Measurements from ENCODE around the gene LLGL2. TPM values are rescaled to one million over a fixed set of nuclear protein-coding genes. Genes with fewer than 3 reads are reported as not detected.
"Not testable (repeated sequence)": the region's sequence is repeated elsewhere in the genome, so short reads cannot be mapped to it uniquely, and the experiment has no call there.

LLGL2 gene
- total and polyA plus RNA-seq, 10 donors = 28.6 to 153 (median 80.0) TPM

DNA sequence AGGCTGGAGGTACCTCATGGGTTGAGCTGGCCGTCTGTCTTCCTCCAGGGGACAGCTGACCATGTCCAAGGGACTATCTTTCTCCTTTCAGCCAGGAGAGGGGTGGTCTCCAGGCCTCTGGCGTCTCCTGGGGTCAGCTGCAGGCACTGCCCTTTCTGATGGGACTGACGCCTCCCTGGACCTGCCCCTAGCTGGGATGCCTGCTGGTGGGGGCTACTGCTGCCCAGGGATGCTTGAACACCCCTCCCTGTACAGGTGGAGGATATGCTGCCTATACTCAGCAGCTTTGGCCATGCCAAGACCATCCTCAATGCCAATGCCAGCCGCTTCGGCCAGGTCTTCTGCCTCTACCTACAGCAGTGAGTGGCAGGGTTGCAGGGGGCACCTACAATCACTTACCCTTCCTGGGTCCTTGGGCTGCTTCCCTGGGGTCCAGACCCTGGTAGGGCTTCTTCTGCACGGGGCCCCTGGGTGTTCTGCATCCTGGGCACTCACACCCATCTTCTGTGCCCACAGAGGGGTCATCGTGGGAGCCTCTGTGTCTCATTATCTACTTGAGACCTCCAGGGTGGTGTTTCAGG is 66.3 kb downstream of the LLGL2 start:
- H3K36me3 ChIP-seq = peaks cover 0 to 51% (median 3%) of the 10 kb centered on the region in 6 donors
- peaks cover 6 to 42% (median 29%) of the 10 kb centered on the region in 6 donors for H3K4me1 ChIP-seq
- TF ChIP-seq POLR2AphosphoS5 (IDR thresholded peaks at IDR 0.05) = peak in 1 of 3 donors; percentile 11
- no peak for TF ChIP-seq POLR2A (IDR thresholded peaks at IDR 0.05)
- WGBS, 5 donors = 62 to 98% (median 88%) methylated on average over 2 to 7 of the region's 7 CpGs
- DNase-seq = no peak
- no peak overlapping the region for H3K4me3 ChIP-seq
- intact Hi-C loops (cut with DNase I; ENCODE audit: low total_unique reads) = no loop called here
- no peak overlapping the region for H3K27ac ChIP-seq
- H3K9me3 ChIP-seq = no peaks in the 10 kb centered on the region
- H3K27me3 ChIP-seq (replicated peaks in 1 of 7) = peaks cover 0 to 11% (median 0%) of the 10 kb centered on the region in 7 donors

DNA sequence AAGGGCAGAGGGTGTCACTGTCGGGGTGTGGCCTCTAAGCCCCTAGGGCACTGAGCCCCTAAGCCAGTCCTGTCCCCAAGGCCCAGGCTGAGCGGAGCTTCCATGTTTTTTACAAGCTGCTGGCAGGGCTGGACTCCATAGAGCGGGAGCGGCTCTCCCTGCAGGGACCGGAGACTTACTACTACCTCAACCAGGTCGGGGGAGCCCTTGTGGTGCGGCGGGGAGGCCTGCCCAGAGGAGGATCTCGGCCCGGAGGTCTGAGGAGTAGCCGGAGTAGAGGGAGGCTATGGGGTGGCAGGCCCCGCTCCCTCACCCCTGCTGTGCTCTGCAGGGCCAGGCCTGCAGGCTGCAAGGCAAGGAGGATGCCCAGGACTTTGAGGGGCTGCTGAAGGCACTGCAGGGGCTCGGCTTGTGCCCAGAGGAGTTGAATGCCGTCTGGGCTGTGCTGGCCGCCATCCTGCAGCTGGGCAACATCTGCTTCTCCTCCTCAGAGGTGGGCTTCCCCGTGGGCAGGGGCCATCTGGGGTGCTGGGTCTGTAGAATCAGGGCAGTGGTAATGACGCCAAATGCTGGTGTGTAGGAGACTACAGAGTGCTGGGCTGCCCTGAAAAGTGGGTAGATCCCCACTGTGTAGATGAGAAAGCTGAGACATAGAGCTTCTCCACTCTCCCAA is 67.0 kb downstream of the LLGL2 start:
- Histone ChIP-seq H3K36me3 (peaks cover 0 to 56% (median 3%) of the 10 kb centered on the region in 6 donors), H3K9me3 (no peaks in the 10 kb centered on the region), H3K4me3 (no peak overlapping the region), H3K27ac (no peak overlapping the region), H3K27me3 (replicated peaks in 1 of 7) (peaks cover 0 to 10% (median 0%) of the 10 kb centered on the region in 7 donors), H3K4me1 (peaks cover 6 to 35% (median 25%) of the 10 kb centered on the region in 6 donors)
- 90 to 97% (median 92%) methylated on average over 7 to 17 of the region's 17 CpGs for WGBS, 5 donors
- intact Hi-C loops (cut with DNase I; ENCODE audit: low total_unique reads) = no loop called here
- DNase-seq = peak; percentile 77
- TF ChIP-seq CTCF (IDR thresholded peaks at IDR 0.05 in 8 of 11, conservative IDR thresholded peaks at IDR 0.05 in 3 of 11) (no peak), POLR2AphosphoS5 (IDR thresholded peaks at IDR 0.05) (peak in 2 of 3 donors; percentile 31 to 49)

- H3K27ac ChIP-seq; DNase-seq; H3K4me3 ChIP-seq; H3K9me3 ChIP-seq; intact Hi-C loops (cut with DNase I; ENCODE audit: low total_unique reads); H3K27me3 ChIP-seq (replicated peaks in 1 of 7): not testable (repeated sequence)
- Histone ChIP-seq H3K36me3 (peaks cover 0 to 56% (median 3%) of the 10 kb centered on the region in 6 donors), H3K4me1 (peaks cover 6 to 25% (median 16%) of the 10 kb centered on the region in 6 donors)
- 87 to 97% (median 90%) methylated on average over 9 of the region's 9 CpGs for WGBS, 5 donors
These were observed 67.9 kb downstream of the LLGL2 start for GRCh38 chr17:75593430-75593829.

DNA sequence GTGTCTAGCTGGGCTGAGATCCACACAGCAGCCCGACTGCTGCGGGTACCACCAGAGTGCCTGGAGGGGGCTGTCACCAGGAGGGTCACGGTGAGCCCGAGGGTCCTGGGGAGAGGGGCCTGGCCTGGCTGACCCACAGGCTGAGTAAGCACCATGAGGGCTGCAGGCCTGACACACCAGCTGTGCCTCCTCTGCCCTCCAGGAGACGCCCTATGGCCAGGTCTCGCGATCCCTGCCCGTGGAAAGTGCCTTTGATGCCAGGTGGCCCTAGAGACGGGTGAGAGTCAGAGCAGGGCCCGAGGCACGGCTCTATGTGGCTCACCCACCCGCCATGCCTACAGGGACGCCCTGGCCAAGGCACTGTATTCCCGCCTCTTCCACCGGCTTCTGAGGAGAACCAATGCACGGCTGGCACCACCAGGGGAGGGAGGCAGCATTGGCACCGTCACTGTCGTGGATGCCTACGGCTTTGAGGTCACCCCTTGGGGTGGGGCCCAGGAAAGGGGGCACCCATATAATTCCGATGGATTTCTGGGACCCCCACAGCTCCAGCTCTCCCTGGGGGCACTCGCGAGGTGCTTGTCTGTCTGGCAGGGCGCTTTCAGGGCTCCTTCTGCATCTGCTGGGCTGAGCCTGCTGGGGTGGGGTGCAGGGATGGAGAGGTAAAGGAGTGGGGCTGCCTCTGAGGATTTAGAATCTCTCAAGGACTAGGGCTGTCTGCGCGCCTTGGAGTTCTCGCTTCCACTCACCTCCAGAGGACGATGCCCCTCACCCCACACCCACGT is 69.2 kb downstream of the LLGL2 start:
- H3K36me3 ChIP-seq = peaks cover 0 to 56% (median 3%) of the 10 kb centered on the region in 6 donors
- WGBS, 5 donors = 85 to 88% (median 85%) methylated on average over 18 to 28 of the region's 28 CpGs
- H3K4me1 ChIP-seq = peaks cover 5 to 16% (median 11%) of the 10 kb centered on the region in 6 donors
- DNase-seq = no peak
- H3K4me3 ChIP-seq = no peak overlapping the region
- TF ChIP-seq POLR2AphosphoS5 (IDR thresholded peaks at IDR 0.05) (peak in 2 of 3 donors; percentile 39 to 69), POLR2A (IDR thresholded peaks at IDR 0.05) (no peak)
- no peak overlapping the region for H3K27ac ChIP-seq
- H3K27me3 ChIP-seq (replicated peaks in 1 of 7) = no peaks in the 10 kb centered on the region
- intact Hi-C loops (cut with DNase I; ENCODE audit: low total_unique reads) = no loop called here
- no peaks in the 10 kb centered on the region for H3K9me3 ChIP-seq

GRCh38 chr17:75595284-75595919 is 69.9 kb downstream of the LLGL2 start:
- no peak for DNase-seq
- H3K4me3 ChIP-seq = no peak overlapping the region
- WGBS, 5 donors = 77 to 87% (median 83%) methylated on average over 8 to 13 of the region's 13 CpGs
- no peaks in the 10 kb centered on the region for H3K27me3 ChIP-seq (replicated peaks in 1 of 7)
- H3K27ac ChIP-seq = no peak overlapping the region
- H3K4me1 ChIP-seq = peaks cover 0 to 9% (median 3%) of the 10 kb centered on the region in 6 donors
- peaks cover 0 to 50% (median 3%) of the 10 kb centered on the region in 6 donors for H3K36me3 ChIP-seq
- TF ChIP-seq POLR2A (IDR thresholded peaks at IDR 0.05) (no peak), POLR2AphosphoS5 (IDR thresholded peaks at IDR 0.05) (no peak), CTCF (IDR thresholded peaks at IDR 0.05 in 8 of 11, conservative IDR thresholded peaks at IDR 0.05 in 3 of 11) (no peak)
- no peaks in the 10 kb centered on the region for H3K9me3 ChIP-seq
- intact Hi-C loops (cut with DNase I; ENCODE audit: low total_unique reads) = no loop called here
